Measurements from ENCODE around the gene PTH. TPM values are rescaled to one million over a fixed set of nuclear protein-coding genes. Genes with fewer than 3 reads are reported as not detected.
A peak's percentile ranks its signal among the peaks of the same experiment; 100 is the strongest.

PTH gene
- total and polyA plus RNA-seq, 11 donors = not detected

DNA sequence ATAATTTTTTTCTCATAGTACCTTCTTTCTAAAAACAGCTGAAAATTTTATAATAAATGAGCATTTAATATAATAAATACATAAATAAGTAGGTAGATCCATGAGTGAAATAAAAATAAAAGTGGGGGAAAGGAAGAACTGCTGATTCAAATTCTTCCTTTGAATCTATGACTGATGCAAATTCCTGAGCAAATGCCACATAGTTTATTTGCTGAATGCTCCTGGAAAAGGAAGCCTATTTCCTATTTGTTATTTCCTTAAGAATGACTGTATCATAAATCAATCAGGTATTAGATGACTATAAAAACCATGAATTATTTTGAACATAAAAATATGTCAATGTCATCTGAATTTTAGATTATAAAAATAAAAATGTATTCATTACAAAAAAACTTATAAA lies 49.4 kb downstream of the PTH start:
- Histone ChIP-seq H3K9me3 (peaks cover 0 to 11% (median 0%) of the 10 kb centered on the region in 12 donors), H3K4me3 (no peak overlapping the region), H3K4me1 (peaks cover 0 to 36% (median 11%) of the 10 kb centered on the region in 12 donors), H3K36me3 (no peaks in the 10 kb centered on the region), H3K27me3 (no peaks in the 10 kb centered on the region), H3K27ac (peak overlapping the region in 1 of 12 donors; percentile 1)
- TF ChIP-seq CTCF (IDR thresholded peaks at IDR 0.05) (no peak), POLR2A (IDR thresholded peaks at IDR 0.05) (no peak)
- DNase-seq (no peak), ATAC-seq (no peak)
- intact Hi-C loops (cut with DNase I) = no loop called here

DNA sequence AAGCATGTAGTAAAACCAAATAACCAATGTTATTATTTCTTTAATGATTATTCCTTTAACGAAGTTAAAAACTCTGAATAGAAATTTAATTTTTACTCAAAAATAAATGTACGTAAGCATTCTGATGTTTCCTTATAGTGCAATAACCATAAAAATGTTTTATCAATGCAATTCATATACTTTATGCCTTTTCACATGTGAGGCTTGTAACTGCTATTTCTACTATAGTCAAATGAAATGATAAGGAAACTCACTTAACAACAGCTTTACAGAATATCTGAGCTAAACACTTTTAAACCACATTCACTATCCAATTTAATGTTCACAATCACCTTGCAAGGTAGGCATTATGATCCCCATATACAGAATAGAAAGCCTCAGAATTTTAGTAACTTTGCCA lies 50.2 kb downstream of the PTH start:
- peaks cover 0 to 9% (median 0%) of the 10 kb centered on the region in 12 donors for H3K9me3 ChIP-seq
- TF ChIP-seq POLR2A (IDR thresholded peaks at IDR 0.05) (no peak), CTCF (IDR thresholded peaks at IDR 0.05) (no peak)
- intact Hi-C loops (cut with DNase I) = no loop called here
- H3K36me3 ChIP-seq = no peaks in the 10 kb centered on the region
- H3K27me3 ChIP-seq = no peaks in the 10 kb centered on the region
- 92 to 96% (median 93%) methylated on average over 2 of the region's 2 CpGs for WGBS, 4 donors
- ATAC-seq = no peak
- DNase-seq = no peak
- H3K4me1 ChIP-seq = peaks cover 0 to 35% (median 13%) of the 10 kb centered on the region in 12 donors
- no peak overlapping the region for H3K4me3 ChIP-seq
- H3K27ac ChIP-seq = no peak overlapping the region

Other genes starting within 250 kb of the PTH start
- gene BMAL1, start 218.2 kb downstream of the PTH start, total RNA-seq = 10 to 100 TPM in 5 of 9 donors, 1 to 10 TPM in 4; 5.7 to 18.2 (median 11.7) TPM
- gene BMAL1, start 218.2 kb downstream of the PTH start, polyA plus RNA-seq = 10 to 100 TPM in 1 of 2 donors, 1 to 10 TPM in 1; 7.4 to 14.7 TPM
- 10 to 100 TPM; 22.6 to 31.4 (median 25.8) TPM for gene BTBD10, start 32.8 kb downstream of the PTH start, total RNA-seq
- gene BTBD10, start 32.8 kb downstream of the PTH start, polyA plus RNA-seq = 10 to 100 TPM in 1 of 2 donors, 1 to 10 TPM in 1; 5.9 to 28.1 TPM
- gene FAR1, start 172.7 kb upstream of the PTH start, total RNA-seq = 10 to 100 TPM; 15.5 to 50.2 (median 35.4) TPM
- gene FAR1, start 172.7 kb upstream of the PTH start, polyA plus RNA-seq = 10 to 100 TPM; 10.9 to 27.1 TPM